Naive thymus-derived CD8-positive, alpha-beta T cell (primary cell): ENCODE measurements around the gene THEM4. TPM values are rescaled to one million over a fixed set of nuclear protein-coding genes. Genes with fewer than 3 reads are reported as not detected.

Source experiments
- ATAC-seq, 2 donors: fragments of 150-1000 bp; cut with Tn5 transposase in 1 of 2; sonication (Bioruptor Pico), chemical (Tn5 transposase) in 1 of 2; 1 replicate in 1 of 2; 2 replicates in 1 of 2; pipeline ENCODE4 v1.10.0; 2021; ENCODE audit warnings: mild to moderate bottlenecking in 2 of 2, moderate library complexity in 2 of 2
- POLR2A ChIA-PET: fragments of 350-600 bp; sonication (Branson Sonifier 250); formaldehyde crosslinking; loops from one replicate; lab custom pipeline; 2021; ENCODE audit warnings: antibody characterized with exemption; lab: Charles Lee
- DNase-seq, 10 donors: peaks; one replicate each; pipeline versions ENCODE4 v3.0.0 to v3.0.0-alpha.2; 2020 to 2022
- H3K27ac Mint-ChIP-seq, 10 donors: one replicate each; pipeline ENCODE4 v1.8.0; 2020 to 2022; ENCODE audit warnings: mild to moderate bottlenecking in 10 of 10, mixed read lengths in 10 of 10, moderate library complexity in 4 of 10, inconsistent platforms in 1 of 10
- H3K27me3 Mint-ChIP-seq, 5 donors: one replicate each; pipeline ENCODE4 v1.8.0; 2021 to 2022; ENCODE audit warnings: mixed read lengths in 5 of 5
- H3K36me3 Mint-ChIP-seq, 3 donors: one replicate each; pipeline ENCODE4 v1.8.0; 2020 to 2022; ENCODE audit warnings: mixed read lengths in 3 of 3, mild to moderate bottlenecking in 2 of 3, inconsistent platforms in 1 of 3
- H3K4me1 Mint-ChIP-seq, 4 donors: one replicate each; pipeline ENCODE4 v1.8.0; 2021 to 2022; ENCODE audit warnings: mixed read lengths in 4 of 4
- H3K4me3 Mint-ChIP-seq, 10 donors: one replicate each; pipeline ENCODE4 v1.8.0; 2020 to 2022; ENCODE audit warnings: mild to moderate bottlenecking in 10 of 10, mixed read lengths in 10 of 10, moderate library complexity in 6 of 10, inconsistent platforms in 1 of 10
- H3K9me3 Mint-ChIP-seq, 9 donors: one replicate each; pipeline ENCODE4 v1.8.0; 2020 to 2022; ENCODE audit warnings: mixed read lengths in 9 of 9, mild to moderate bottlenecking in 3 of 9, inconsistent platforms in 1 of 9, moderate library complexity in 1 of 9
- polyA plus RNA-seq, 3 donors: library from polyadenylated mRNA; unstranded; fragments of 300-500 nt; fragmentation: Illumina TruSeq; gene quantifications; one replicate each; pipeline ENCODE4 v1.2.3, GENCODE V29; 2021
- total RNA-seq, 8 experiments: library from RNA in 2 of 8; stranded (reverse) in 2 of 8; gene quantifications; one replicate each; pipeline ENCODE4 v1.2.3 and lab custom pipeline; 2021 to 2026

Gene THEM4
- total and polyA plus RNA-seq, 5 experiments from 2014 or later, result 82.2 to 166 (median 116) TPM

DNA sequence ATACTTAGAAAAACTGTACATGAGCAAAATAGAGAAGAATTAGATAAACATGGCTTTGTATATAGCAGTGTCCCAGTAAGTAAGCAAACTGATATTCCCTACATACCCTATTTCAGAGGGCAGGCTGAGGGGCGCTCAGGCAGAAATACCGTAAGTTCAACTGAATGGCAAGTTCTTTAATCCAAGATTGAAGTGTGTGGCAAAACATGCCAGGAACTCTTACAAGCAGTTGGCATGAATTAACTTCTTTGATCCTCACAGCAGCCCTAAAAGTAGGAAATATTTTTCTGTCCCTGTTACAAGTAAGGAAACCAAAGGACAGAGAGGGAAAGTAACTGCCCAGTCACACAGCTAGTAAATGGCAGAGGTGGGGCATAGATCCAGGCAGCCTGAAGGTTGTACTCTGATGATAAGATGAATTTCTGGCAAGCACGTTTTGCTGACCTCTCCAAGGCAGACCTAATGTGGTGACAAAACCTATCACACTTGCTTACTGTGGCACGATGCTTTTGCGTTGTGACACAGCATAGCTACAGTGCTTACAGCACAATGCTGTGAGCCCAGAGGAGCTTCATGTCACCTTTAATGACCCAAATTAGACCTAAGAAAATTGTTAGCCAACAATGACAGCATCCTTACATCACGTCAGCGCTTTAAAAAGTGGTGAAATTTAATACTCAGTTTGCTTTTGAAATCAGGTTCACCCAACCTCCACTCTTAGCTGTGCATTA, 35.0 kb upstream of the THEM4 start:
- H3K4me1 Mint-ChIP-seq, result peaks cover 7 to 44% (median 15%) of the 10 kb centered on the region in 4 donors
- no peaks in the 10 kb centered on the region for H3K9me3 Mint-ChIP-seq
- POLR2A ChIA-PET, result no interaction called here
- peak overlapping the region in 4 of 10 donors; percentile 37 to 91 (median 90) for H3K27ac Mint-ChIP-seq
- no peak overlapping the region for H3K4me3 Mint-ChIP-seq
- H3K27me3 Mint-ChIP-seq, result peaks cover 0 to 4% (median 0%) of the 10 kb centered on the region in 5 donors
- DNase-seq (no peak), ATAC-seq (no peak)
- no peaks in the 10 kb centered on the region for H3K36me3 Mint-ChIP-seq

DNA sequence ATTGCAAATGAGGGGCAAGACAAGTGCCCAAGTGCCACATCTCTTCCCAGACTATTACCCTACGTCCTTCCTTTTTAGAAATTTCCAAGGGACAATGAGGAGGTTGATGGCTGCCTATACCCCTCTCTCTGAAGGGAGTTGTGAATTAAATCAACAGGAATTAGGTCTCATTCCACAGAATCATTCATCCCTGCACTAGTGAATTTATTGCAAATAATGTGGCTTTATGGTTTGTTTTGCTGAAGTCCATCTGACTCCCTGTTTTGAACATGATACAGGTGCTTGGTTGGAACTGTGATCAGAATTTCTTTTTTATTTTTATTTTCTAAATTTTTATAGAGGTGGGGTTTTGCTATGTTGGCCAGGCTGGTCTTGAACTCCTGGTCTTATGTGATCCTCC, 34.3 kb upstream of the THEM4 start:
- H3K4me3 Mint-ChIP-seq, result no peak overlapping the region
- peaks cover 8 to 44% (median 15%) of the 10 kb centered on the region in 4 donors for H3K4me1 Mint-ChIP-seq
- ATAC-seq (no peak), DNase-seq (no peak)
- H3K9me3 Mint-ChIP-seq, result no peaks in the 10 kb centered on the region
- H3K27ac Mint-ChIP-seq, result peak overlapping the region in 1 of 10 donors; percentile 90
- POLR2A ChIA-PET, result no interaction called here
- H3K27me3 Mint-ChIP-seq, result peaks cover 0 to 4% (median 0%) of the 10 kb centered on the region in 5 donors
- no peaks in the 10 kb centered on the region for H3K36me3 Mint-ChIP-seq

DNA sequence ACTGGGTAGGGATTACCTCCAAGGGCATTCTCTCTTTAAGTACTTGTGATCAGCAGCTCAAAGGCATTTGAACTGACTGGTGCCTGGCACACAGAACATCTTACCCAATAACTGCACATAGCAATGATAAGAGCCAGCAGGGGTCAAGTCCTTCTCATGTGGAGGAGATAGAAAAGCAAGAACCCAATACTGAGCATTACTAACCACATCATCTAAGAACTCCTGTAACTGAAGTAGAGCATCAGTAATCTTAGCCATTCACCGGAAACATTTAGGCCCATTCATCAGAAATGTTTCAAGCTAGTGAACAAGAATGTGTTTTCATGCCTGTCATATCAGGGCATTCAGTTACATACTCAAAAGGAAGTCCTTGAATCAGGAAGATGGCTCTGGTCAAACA, 33.6 kb upstream of the THEM4 start:
- peaks cover 8 to 44% (median 15%) of the 10 kb centered on the region in 4 donors for H3K4me1 Mint-ChIP-seq
- no peaks in the 10 kb centered on the region for H3K36me3 Mint-ChIP-seq
- no peak overlapping the region for H3K4me3 Mint-ChIP-seq
- POLR2A ChIA-PET, result no interaction called here
- DNase-seq (no peak), ATAC-seq (no peak)
- H3K9me3 Mint-ChIP-seq, result no peaks in the 10 kb centered on the region
- peak overlapping the region in 1 of 10 donors; percentile 12 for H3K27ac Mint-ChIP-seq
- peaks cover 0 to 4% (median 0%) of the 10 kb centered on the region in 5 donors for H3K27me3 Mint-ChIP-seq

DNA sequence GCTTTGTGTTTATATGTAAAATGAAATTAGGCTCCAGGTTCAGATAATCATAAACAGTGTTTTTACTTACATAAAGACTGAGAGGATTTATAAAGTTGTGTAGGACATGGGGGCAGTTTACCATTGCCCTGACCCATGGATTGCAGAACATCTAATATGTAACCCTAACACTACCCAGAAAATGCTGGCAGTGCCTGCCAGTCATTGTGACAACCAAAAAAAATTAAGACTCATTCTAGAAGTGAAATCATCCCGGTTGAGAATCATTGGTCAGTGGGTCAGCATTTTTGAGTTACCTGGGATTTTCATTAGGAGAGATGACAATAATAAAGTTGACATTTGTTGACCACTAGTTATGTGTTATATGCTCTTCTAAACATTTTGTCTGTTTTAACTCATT, 31.2 kb upstream of the THEM4 start:
- Mint-ChIP-seq H3K27me3 (peaks cover 0 to 4% (median 0%) of the 10 kb centered on the region in 5 donors), H3K27ac (peak overlapping the region in 1 of 10 donors; percentile 41)
- no peak for DNase-seq

DNA sequence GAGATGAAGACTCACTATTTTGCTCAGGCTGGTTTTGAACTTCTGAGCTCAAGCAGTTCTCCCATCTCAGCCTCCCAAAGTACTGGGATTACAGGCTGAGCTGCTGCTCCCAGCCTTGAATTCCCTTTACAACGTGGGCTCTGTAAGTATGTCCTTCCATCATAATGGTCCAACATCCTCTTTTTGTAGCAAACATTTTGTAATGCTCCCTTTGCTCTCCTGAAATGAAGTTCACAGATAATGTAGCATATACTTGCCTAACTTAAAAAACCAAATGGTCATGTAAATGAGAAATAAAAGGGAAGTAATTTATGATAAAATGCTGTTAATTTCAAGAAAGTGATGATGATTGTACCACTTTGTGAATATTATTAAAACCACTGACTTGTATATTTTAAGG, 30.5 kb upstream of the THEM4 start:
- H3K9me3 Mint-ChIP-seq, result no peaks in the 10 kb centered on the region
- DNase-seq (no peak), ATAC-seq (no peak)
- H3K4me3 Mint-ChIP-seq, result no peak overlapping the region
- peaks cover 0 to 4% (median 2%) of the 10 kb centered on the region in 5 donors for H3K27me3 Mint-ChIP-seq
- no peaks in the 10 kb centered on the region for H3K36me3 Mint-ChIP-seq
- POLR2A ChIA-PET, result no interaction called here
- peaks cover 0 to 21% (median under 1%) of the 10 kb centered on the region in 4 donors for H3K4me1 Mint-ChIP-seq
- peak overlapping the region in 1 of 10 donors; percentile 3 for H3K27ac Mint-ChIP-seq

More for the DNA sequence above, 31.2 kb upstream of the THEM4 start:
- POLR2A ChIA-PET, result no interaction called here
- Mint-ChIP-seq H3K9me3 (no peaks in the 10 kb centered on the region), H3K4me3 (no peak overlapping the region), H3K4me1 (peaks cover 3 to 28% (median 6%) of the 10 kb centered on the region in 4 donors), H3K36me3 (no peaks in the 10 kb centered on the region)
- no peak for ATAC-seq

DNA sequence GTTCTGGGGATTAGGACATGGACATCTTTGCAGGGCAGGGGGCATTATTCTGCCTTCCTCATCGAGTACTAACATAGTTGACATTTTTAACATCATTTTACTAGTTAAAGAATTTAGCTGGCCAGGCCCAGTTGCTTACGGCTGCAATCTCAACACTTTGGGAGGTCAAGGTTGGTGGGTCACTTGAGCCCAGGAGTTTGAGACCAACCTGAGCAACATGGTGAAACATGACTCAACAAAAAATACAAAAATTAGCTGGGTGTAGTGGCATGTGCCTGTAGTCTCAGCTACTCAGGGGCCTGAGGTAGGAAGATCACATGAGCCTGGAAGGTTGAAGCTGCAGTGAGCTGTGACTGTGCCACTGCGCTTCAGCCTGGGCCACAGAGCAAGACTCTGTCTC, 29.8 kb upstream of the THEM4 start:
- DNase-seq (no peak), ATAC-seq (no peak)
- Mint-ChIP-seq H3K27ac (peak overlapping the region in 1 of 10 donors; percentile 58), H3K27me3 (peaks cover 0 to 4% (median 2%) of the 10 kb centered on the region in 5 donors), H3K9me3 (no peaks in the 10 kb centered on the region), H3K4me3 (no peak overlapping the region), H3K4me1 (peaks cover 0 to 14% (median 1%) of the 10 kb centered on the region in 4 donors), H3K36me3 (no peaks in the 10 kb centered on the region)
- POLR2A ChIA-PET, result interaction anchor here (1.0 kb wide), 1 partner anchor 30 kb away, joined by 3 read pairs; the partner anchor contains the start of gene THEM4

DNA sequence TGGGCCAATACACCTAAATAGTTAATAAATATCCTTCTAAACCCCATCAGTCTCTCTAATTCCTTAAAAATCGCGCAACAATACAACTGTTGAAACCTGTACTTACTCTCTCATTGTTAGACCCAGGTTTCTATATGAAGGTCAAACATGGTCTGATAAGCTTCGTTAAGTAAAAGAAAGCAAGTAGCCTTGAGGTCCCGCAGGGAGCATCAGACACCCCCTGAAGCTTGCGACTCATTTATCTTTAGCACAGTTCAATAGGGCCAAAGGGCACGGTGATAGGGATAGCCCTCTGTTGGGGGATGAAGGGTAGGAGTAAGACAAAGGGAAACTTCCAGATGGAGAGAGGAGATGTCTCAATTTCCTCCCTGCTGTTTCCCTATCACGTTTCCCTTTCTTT, 27.3 kb upstream of the THEM4 start:
- DNase-seq (no peak), ATAC-seq (no peak)
- H3K27ac Mint-ChIP-seq, result no peak overlapping the region
- peaks cover 0 to 6% (median 2%) of the 10 kb centered on the region in 4 donors for H3K4me1 Mint-ChIP-seq
- H3K27me3 Mint-ChIP-seq, result peaks cover 0 to 4% (median 2%) of the 10 kb centered on the region in 5 donors
- no peaks in the 10 kb centered on the region for H3K9me3 Mint-ChIP-seq
- no peaks in the 10 kb centered on the region for H3K36me3 Mint-ChIP-seq
- H3K4me3 Mint-ChIP-seq, result no peak overlapping the region
- POLR2A ChIA-PET, result no interaction called here

DNA sequence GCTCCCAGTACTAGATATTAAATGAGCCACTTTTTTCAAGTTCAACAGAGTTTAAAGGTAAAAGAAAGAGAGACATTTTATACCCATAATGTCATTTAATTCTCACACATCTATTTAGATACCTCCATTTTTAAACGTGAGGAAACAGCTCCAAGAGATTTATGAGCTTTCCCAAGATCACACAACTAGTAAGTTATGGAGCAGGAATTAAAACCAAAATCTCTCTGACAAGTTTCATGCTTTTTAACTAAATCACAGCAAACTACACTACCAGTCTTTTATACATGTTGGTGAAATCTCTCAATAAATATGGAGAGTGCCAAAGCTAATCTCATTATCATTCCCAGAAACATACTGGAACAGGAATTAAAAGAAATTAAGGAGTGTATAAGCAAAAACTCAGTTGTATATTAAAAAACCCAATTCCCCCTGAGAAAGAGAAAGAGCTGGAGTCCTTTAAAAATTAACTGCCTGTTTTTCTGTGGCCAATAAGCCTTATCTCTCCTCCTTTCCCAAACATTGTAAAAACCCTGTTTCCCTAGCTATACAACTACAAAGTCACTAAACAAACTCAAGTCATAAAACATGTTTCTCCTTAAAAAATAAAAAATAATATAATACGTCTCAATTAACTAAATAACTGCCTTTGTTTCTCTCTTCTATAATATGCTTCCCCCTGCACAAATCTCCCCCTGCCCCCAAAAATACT, 26.7 kb upstream of the THEM4 start:
- Mint-ChIP-seq H3K9me3 (no peaks in the 10 kb centered on the region), H3K27me3 (peaks cover 0 to 4% (median 0%) of the 10 kb centered on the region in 5 donors), H3K4me1 (peaks cover 0 to 4% (median 2%) of the 10 kb centered on the region in 4 donors), H3K27ac (no peak overlapping the region), H3K36me3 (no peaks in the 10 kb centered on the region), H3K4me3 (no peak overlapping the region)
- no peak for ATAC-seq
- no peak for DNase-seq
- POLR2A ChIA-PET, result interaction anchor here (1.2 kb wide), 1 partner anchor 29 kb away, joined by 3 read pairs; no protein-coding TSS in a partner anchor

DNA sequence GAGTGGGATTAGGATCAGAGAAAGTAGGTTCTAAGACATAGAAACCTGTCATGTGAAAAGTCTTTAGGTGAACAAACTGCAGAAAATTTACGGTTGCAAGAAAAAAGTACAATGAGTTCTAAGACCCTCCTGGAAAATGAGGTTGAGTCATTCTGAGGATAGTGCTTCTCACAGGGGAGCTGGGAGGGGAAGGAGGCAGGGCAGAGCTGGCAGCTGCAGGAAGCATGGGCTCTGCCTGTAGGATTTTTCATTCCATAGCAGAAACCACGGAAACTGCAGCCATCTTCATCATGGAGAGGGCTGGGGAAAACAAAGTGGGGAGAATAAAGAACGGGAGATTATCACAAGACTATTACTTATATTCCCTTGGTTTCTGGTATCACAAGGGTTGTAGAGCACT, 25.8 kb upstream of the THEM4 start:
- POLR2A ChIA-PET, result interaction anchor here (1.2 kb wide), 1 partner anchor 28 kb away, joined by 3 read pairs; no protein-coding TSS in a partner anchor
- no peak overlapping the region for H3K27ac Mint-ChIP-seq
- no peak for ATAC-seq

DNA sequence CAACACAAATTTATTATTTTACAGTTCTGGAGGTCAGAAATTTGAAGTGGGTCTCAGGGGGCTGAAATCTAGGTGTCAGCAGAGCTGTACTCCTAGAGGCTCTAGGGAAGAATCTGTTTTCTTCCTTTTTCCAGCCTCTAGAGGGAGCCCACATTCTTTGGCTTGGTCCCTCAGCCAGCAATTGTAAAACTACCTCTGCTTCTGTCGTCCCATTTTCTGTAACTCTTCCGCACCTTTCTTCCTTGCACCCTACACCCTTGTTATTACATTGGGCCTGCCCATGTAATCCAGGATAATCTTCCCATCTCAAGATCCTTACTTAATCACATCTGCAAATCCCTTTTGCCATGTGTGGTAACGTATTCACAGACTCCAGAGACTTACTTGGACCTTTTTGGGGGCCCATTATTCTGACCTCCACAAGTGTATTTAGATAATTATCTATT, 24.8 kb upstream of the THEM4 start:
- ATAC-seq (peak; percentile 79 to 95), DNase-seq (peak in 9 of 10 donors; percentile 11 to 68 (median 46))
- Mint-ChIP-seq H3K27ac (no peak overlapping the region), H3K4me1 (peaks cover 0 to 4% (median 0%) of the 10 kb centered on the region in 4 donors), H3K27me3 (peaks cover 0 to 4% (median 0%) of the 10 kb centered on the region in 5 donors), H3K9me3 (no peaks in the 10 kb centered on the region), H3K4me3 (no peak overlapping the region), H3K36me3 (no peaks in the 10 kb centered on the region)
- POLR2A ChIA-PET, result no interaction called here

More for the DNA sequence above, 25.8 kb upstream of the THEM4 start:
- Mint-ChIP-seq H3K27me3 (peaks cover 0 to 4% (median 0%) of the 10 kb centered on the region in 5 donors), H3K4me3 (no peak overlapping the region), H3K4me1 (peaks cover 0 to 4% (median 0%) of the 10 kb centered on the region in 4 donors), H3K9me3 (no peaks in the 10 kb centered on the region), H3K36me3 (no peaks in the 10 kb centered on the region)
- no peak for DNase-seq

DNA sequence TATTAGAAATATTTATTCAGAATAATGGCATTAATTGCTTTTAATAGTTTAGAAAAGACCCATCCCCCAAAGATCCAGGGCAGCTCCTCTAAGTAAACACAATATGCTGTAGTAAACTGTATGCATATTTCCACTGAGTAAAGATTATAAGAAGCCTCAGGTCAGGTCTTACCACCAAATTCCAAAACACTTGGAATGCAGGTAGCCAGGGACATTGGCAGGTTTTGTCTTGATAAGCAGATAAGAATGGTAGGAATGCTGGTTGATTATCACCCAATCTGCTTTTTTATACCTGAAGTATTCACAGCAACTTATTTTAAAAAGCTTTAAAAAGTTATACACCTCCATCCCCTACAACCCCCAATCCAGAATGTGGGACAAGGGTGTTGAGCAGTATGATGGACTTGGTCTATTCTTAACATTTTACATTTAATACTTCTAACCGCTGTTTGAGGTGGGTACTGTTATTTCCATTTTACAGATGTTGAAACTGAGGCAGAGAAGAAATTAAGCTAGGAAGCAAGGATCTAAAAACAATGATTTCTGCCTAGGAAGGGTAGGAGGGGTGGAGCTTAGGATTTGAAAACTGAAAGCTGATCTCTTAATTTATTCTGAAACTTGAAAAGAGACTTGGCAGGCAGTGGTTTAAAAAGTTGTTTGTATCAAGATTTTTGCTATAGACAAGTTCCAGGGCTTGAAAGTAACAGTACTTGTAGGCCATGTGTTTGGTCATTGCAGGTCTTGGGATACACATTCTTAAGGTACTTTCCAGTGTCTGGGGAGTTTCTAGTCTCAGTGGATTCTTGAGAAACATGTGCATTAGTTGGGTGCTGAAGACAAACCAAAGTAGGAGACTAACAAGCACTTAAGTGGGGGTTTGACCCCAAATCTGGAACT, 15.6 kb upstream of the THEM4 start:
- peak in 1 of 2 donors; percentile 50 for ATAC-seq
- no peak for DNase-seq
- Mint-ChIP-seq H3K4me1 (peaks cover 5 to 35% (median 13%) of the 10 kb centered on the region in 4 donors), H3K27me3 (no peaks in the 10 kb centered on the region), H3K27ac (peak overlapping the region in 8 of 10 donors; percentile 4 to 89 (median 55)), H3K9me3 (no peaks in the 10 kb centered on the region), H3K4me3 (peak overlapping the region in 1 of 10 donors; percentile 0), H3K36me3 (no peaks in the 10 kb centered on the region)
- POLR2A ChIA-PET, result no interaction called here

DNA sequence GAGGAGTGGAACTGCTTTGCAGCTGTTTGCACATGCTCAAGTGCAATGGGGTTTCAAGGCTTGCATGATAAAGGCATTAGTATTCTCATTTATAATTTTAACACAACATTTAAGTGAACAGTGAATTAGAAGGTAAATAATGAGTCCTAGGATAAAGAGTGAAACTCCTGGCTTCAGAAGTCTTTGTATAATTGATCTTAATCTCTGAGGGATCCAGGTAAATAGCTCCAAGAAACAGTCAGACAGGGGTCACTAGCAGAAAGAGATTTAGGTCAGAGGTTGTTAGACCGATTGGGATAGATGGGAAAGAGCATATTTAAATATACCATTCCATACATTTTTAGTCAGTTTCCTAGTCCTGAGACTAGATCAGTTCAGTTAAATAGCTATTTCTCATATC, 14.1 kb upstream of the THEM4 start:
- H3K27ac Mint-ChIP-seq, result peak overlapping the region in 2 of 10 donors; percentile 14 to 15
- H3K4me3 Mint-ChIP-seq, result no peak overlapping the region

More for the DNA sequence above, 14.1 kb upstream of the THEM4 start:
- no peaks in the 10 kb centered on the region for H3K27me3 Mint-ChIP-seq
- no peaks in the 10 kb centered on the region for H3K36me3 Mint-ChIP-seq
- no peak for DNase-seq
- POLR2A ChIA-PET, result interaction anchor here (1.2 kb wide), 1 partner anchor 18 kb away, joined by 4 read pairs; no protein-coding TSS in a partner anchor
- peaks cover 5 to 36% (median 13%) of the 10 kb centered on the region in 4 donors for H3K4me1 Mint-ChIP-seq
- no peak for ATAC-seq
- H3K9me3 Mint-ChIP-seq, result no peaks in the 10 kb centered on the region
